HepG2 (cell line): ENCODE results near the gene DGCR8. TPM values are rescaled to one million over a fixed set of nuclear protein-coding genes. Genes with fewer than 3 reads are reported as not detected.

ENCODE experiments used
- AGO1 ChIP-seq: fragments of 200-400 bp; formaldehyde crosslinking; IDR thresholded peaks from 2 replicates; pipeline ENCODE4 v1.6.1; 2017; ENCODE audit warnings: mild to moderate bottlenecking, low read depth, low read length, moderate library complexity; ENCODE audit not compliant: poor library complexity, severe bottlenecking
- BRCA1 ChIP-seq: sonication (generic); formaldehyde crosslinking; IDR thresholded peaks from 2 replicates; pipeline ENCODE4 v1.4.0; 2020; ENCODE audit warnings: missing genetic modification reagents
- CENPBD1 ChIP-seq: sonication (generic); formaldehyde crosslinking; IDR thresholded peaks from 2 replicates; pipeline ENCODE4 v1.8.0; 2022; ENCODE audit warnings: missing genetic modification reagents, low read depth, mild to moderate bottlenecking, borderline replicate concordance
- KLF9 ChIP-seq: IDR thresholded peaks from 2 replicates; pipeline ENCODE4 v1.6.1; 2016; ENCODE audit warnings: low read depth
- KMT2B ChIP-seq: IDR thresholded peaks from 2 replicates; pipeline ENCODE4 v1.6.1; 2016; ENCODE audit warnings: missing genetic modification reagents, missing compliant biosample characterization
- PAF1 ChIP-seq: IDR thresholded peaks from 2 replicates; pipeline ENCODE4 v1.6.1; 2016; ENCODE audit warnings: missing genetic modification reagents, missing compliant biosample characterization
- PHF21A ChIP-seq: sonication (generic); formaldehyde crosslinking; IDR thresholded peaks from 2 replicates; pipeline ENCODE4 v1.5.0; 2020; ENCODE audit warnings: mild to moderate bottlenecking, missing genetic modification reagents
- PHF8 ChIP-seq: sonication (generic); formaldehyde crosslinking; IDR thresholded peaks from 2 replicates; pipeline ENCODE4 v1.5.0; 2020; ENCODE audit warnings: missing genetic modification reagents
- POLR2AphosphoS2 ChIP-seq: IDR thresholded peaks from 2 replicates; pipeline ENCODE4 v1.6.1; 2011; ENCODE audit warnings: low read depth, low read length, improper control_type of control experiment
- RAD51 ChIP-seq: fragments of 450-650 bp; IDR thresholded peaks from 2 replicates; pipeline ENCODE4 v1.6.1; 2016; ENCODE audit warnings: borderline replicate concordance
- RBM39 ChIP-seq: fragments of 200-400 bp; formaldehyde crosslinking; IDR thresholded peaks from one replicate; pipeline ENCODE4 v1.6.1; 2018; ENCODE audit warnings: antibody characterized with exemption, mild to moderate bottlenecking, low read depth, low read length; ENCODE audit not compliant: poor library complexity, severe bottlenecking
- REPIN1 ChIP-seq: sonication (generic); formaldehyde crosslinking; IDR thresholded peaks from 2 replicates; pipeline ENCODE4 v1.8.0; 2022; ENCODE audit warnings: missing genetic modification reagents, low read depth, mild to moderate bottlenecking, borderline replicate concordance
- RORA ChIP-seq: sonication (generic); formaldehyde crosslinking; IDR thresholded peaks from 2 replicates; pipeline ENCODE4 v1.5.0; 2020; ENCODE audit warnings: mild to moderate bottlenecking, missing genetic modification reagents, moderate library complexity
- ZIK1 ChIP-seq: sonication (generic); formaldehyde crosslinking; IDR thresholded peaks from 2 replicates; pipeline ENCODE4 v1.5.0; 2020; ENCODE audit warnings: mild to moderate bottlenecking, low read depth, missing genetic modification reagents, borderline replicate concordance
- ZNF296 ChIP-seq: sonication (generic); formaldehyde crosslinking; conservative IDR thresholded peaks from 2 replicates; pipeline ENCODE4 v1.5.0; 2020; ENCODE audit warnings: mild to moderate bottlenecking, missing genetic modification reagents
- ZNF816 ChIP-seq: sonication (generic); formaldehyde crosslinking; IDR thresholded peaks from 2 replicates; pipeline ENCODE4 v1.8.0; 2022; ENCODE audit warnings: missing genetic modification reagents, mild to moderate bottlenecking, borderline replicate concordance
- polyA plus RNA-seq, 8 experiments: library from polyadenylated mRNA; depleted of rRNA in 3 of 8; stranded (reverse) in 7 of 8; unstranded in 1 of 8; fragments of >200 nt; fragmentation: Illumina TruSeq in 4 of 8; extraction: Trizol in 4 of 8; gene quantifications; 2 replicates each; pipeline versions ENCODE4 v1.2.1 to v1.2.3, GENCODE V29; 2011 to 2016; ENCODE audit warnings: low read depth in 4 of 8, missing spikeins in 1 of 8, mixed read lengths in 1 of 8; ENCODE audit not compliant: insufficient read depth in 1 of 8
- total RNA-seq, 5 experiments: library from RNA; depleted of rRNA; stranded (reverse); fragments of >200 nt; fragmentation: Illumina TruSeq; extraction: Trizol; gene quantifications; 2 replicates each; pipeline ENCODE4 v1.2.3, GENCODE V29; 2016; ENCODE audit warnings: low read depth in 1 of 5
- TF ChIP-seq, protein P1 (sequence below): IDR thresholded peaks from 2 replicates; pipeline ENCODE4 v1.6.1; 2016
- TF ChIP-seq, protein P2 (sequence below): sonication (generic); formaldehyde crosslinking; IDR thresholded peaks from 2 replicates; pipeline ENCODE4 v1.8.0; 2022; ENCODE audit warnings: mild to moderate bottlenecking, missing genetic modification reagents
- TF ChIP-seq, protein P3 (sequence below): sonication (generic); formaldehyde crosslinking; conservative IDR thresholded peaks from 2 replicates; pipeline ENCODE4 v1.8.0; 2022; ENCODE audit warnings: mild to moderate bottlenecking, moderate library complexity, missing genetic modification reagents
- TF ChIP-seq, protein P4 (sequence below): sonication (generic); formaldehyde crosslinking; IDR thresholded peaks from 2 replicates; pipeline ENCODE4 v1.5.0; 2020; ENCODE audit warnings: mild to moderate bottlenecking, missing genetic modification reagents, moderate library complexity

Gene DGCR8
- total and polyA plus RNA-seq, 2 of the 13 experiments (the other 11 are each of a cell fraction or from before 2014, with no cell fraction given) = 10.2 to 23.2 TPM

DNA sequence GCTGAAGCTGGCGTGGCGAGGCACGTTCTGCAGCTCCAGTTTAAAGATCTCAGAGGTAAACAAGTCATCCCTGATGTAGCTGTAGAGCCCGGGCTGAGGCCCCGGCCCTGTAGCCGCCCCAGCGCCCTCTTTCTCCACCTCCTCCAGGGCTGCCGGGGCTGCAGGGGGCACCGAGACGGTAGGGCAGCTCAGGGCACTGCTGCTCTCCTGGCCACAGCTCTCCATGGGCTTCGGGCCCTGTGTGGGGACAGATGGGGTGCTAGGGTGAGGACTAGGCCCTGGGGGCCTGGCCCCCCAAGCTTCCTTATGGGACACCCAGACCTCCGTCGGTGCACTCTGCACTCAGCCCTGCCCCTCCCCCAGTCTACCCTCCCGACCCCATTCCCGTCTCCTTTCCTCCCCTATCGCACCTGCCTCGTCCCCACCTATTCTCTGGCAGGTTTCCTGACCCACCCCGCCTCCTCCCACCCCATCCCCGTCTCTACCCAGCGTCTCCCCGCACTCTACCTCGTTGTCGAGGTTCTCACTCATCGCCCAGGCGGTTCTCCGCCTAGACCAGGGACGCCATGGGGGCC is 36.4 kb downstream of the DGCR8 start (continued):
- TF ChIP-seq ZNF816 (CRISPR knock-in tag) (no peak), REPIN1 (CRISPR knock-in tag) (no peak), KMT2B (CRISPR knock-in tag) (no peak), KLF9 (CRISPR knock-in tag) (no peak), RORA (no peak), AGO1 (no peak), ZNF296 (0 out of 2 replicates have a peak, but pooled peaks have one; percentile 28), PAF1 (CRISPR knock-in tag) (no peak), PHF21A (no peak), ZIK1 (CRISPR knock-in tag) (no peak), RAD51 (no peak), POLR2AphosphoS2 (0 out of 2 replicates have a peak, but pooled peaks have one; percentile 7), CENPBD1 (CRISPR knock-in tag) (no peak), BRCA1 (no peak), PHF8 (0 out of 2 replicates have a peak, but pooled peaks have one; percentile 4), RBM39 (peak; percentile 58)
- TF ChIP-seq, protein P1, sequence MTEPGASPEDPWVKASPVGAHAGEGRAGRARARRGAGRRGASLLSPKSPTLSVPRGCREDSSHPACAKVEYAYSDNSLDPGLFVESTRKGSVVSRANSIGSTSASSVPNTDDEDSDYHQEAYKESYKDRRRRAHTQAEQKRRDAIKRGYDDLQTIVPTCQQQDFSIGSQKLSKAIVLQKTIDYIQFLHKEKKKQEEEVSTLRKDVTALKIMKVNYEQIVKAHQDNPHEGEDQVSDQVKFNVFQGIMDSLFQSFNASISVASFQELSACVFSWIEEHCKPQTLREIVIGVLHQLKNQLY = no peak
- TF ChIP-seq, protein P2, sequence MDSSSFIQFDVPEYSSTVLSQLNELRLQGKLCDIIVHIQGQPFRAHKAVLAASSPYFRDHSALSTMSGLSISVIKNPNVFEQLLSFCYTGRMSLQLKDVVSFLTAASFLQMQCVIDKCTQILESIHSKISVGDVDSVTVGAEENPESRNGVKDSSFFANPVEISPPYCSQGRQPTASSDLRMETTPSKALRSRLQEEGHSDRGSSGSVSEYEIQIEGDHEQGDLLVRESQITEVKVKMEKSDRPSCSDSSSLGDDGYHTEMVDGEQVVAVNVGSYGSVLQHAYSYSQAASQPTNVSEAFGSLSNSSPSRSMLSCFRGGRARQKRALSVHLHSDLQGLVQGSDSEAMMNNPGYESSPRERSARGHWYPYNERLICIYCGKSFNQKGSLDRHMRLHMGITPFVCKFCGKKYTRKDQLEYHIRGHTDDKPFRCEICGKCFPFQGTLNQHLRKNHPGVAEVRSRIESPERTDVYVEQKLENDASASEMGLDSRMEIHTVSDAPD (CRISPR knock-in tag) = no peak
- TF ChIP-seq, protein P3, sequence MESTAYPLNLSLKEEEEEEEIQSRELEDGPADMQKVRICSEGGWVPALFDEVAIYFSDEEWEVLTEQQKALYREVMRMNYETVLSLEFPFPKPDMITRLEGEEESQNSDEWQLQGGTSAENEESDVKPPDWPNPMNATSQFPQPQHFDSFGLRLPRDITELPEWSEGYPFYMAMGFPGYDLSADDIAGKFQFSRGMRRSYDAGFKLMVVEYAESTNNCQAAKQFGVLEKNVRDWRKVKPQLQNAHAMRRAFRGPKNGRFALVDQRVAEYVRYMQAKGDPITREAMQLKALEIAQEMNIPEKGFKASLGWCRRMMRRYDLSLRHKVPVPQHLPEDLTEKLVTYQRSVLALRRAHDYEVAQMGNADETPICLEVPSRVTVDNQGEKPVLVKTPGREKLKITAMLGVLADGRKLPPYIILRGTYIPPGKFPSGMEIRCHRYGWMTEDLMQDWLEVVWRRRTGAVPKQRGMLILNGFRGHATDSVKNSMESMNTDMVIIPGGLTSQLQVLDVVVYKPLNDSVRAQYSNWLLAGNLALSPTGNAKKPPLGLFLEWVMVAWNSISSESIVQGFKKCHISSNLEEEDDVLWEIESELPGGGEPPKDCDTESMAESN (CRISPR knock-in tag) = no peak
- TF ChIP-seq, protein P4, sequence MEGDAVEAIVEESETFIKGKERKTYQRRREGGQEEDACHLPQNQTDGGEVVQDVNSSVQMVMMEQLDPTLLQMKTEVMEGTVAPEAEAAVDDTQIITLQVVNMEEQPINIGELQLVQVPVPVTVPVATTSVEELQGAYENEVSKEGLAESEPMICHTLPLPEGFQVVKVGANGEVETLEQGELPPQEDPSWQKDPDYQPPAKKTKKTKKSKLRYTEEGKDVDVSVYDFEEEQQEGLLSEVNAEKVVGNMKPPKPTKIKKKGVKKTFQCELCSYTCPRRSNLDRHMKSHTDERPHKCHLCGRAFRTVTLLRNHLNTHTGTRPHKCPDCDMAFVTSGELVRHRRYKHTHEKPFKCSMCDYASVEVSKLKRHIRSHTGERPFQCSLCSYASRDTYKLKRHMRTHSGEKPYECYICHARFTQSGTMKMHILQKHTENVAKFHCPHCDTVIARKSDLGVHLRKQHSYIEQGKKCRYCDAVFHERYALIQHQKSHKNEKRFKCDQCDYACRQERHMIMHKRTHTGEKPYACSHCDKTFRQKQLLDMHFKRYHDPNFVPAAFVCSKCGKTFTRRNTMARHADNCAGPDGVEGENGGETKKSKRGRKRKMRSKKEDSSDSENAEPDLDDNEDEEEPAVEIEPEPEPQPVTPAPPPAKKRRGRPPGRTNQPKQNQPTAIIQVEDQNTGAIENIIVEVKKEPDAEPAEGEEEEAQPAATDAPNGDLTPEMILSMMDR (CRISPR knock-in tag) = no peak
